22Rv1 (cell line): ENCODE results near the gene EGF.

Experiments
- CTCF ChIP-seq: fragments of 450-650 bp; IDR thresholded peaks from 2 replicates; pipeline ENCODE4 v1.5.1; 2017; ENCODE audit warnings: mild to moderate bottlenecking
- ZFX ChIP-seq: fragments of 450-650 bp; IDR thresholded peaks from 2 replicates; pipeline ENCODE4 v1.6.1; 2017; ENCODE audit warnings: antibody characterized with exemption, borderline replicate concordance

- no peak for TF ChIP-seq CTCF
- TF ChIP-seq ZFX = no peak
Observed at GRCh38 chr4:109872065-109872464, 40.6 kb upstream of the EGF start.
